Measurements from ENCODE around the gene ARNT2.
"Not testable (repeated sequence)": the region's sequence is repeated elsewhere in the genome, so short reads cannot be mapped to it uniquely, and the experiment has no call there.

Gene ARNT2

GRCh38 chr15:80643431-80643951, 239.3 kb downstream of the ARNT2 start:
- no peak for DNase-seq (ENCODE audit: low read depth in 2 of 3, low spot score in 2 of 3)

- DNase-seq (ENCODE audit: low read depth in 2 of 3, low spot score in 2 of 3): no peak
These were observed 241.4 kb downstream of the ARNT2 start for GRCh38 chr15:80645494-80646065.

GRCh38 chr15:80647424-80647823, 243.2 kb downstream of the ARNT2 start:
- not testable (repeated sequence) for DNase-seq (ENCODE audit: low read depth in 2 of 3, low spot score in 2 of 3)

All from activated CD8-positive, alpha-beta memory T cell treated with anti-CD3 and anti-CD28 coated beads for 48 hours (primary cell).